Keratinocyte (primary cell): ENCODE data around the gene GLYAT. TPM values are rescaled to one million over a fixed set of nuclear protein-coding genes. Genes with fewer than 3 reads are reported as not detected.

ENCODE experiments used
- DNase-seq: peaks from one replicate; pipeline ENCODE4 v3.0.0-alpha.2; 2011; ENCODE audit warnings: low read depth, missing footprints, low spot score
- FAIRE-seq: peaks from 2 replicates; lab custom pipeline; 2011; peaks lifted over from hg19 to GRCh38; lab: Jason Lieb, UNC
- H2AFZ ChIP-seq: 2 replicates; pipeline ENCODE4 v1.6.0; 2012; ENCODE audit warnings: low read length, control low read depth, inconsistent platforms; ENCODE audit not compliant: control insufficient read depth
- H3K27ac ChIP-seq: 2 replicates; pipeline ENCODE4 v1.5.1; 2011; ENCODE audit warnings: low read length; ENCODE audit not compliant: control insufficient read depth, insufficient read depth
- H3K27me3 ChIP-seq: 3 replicates; pipeline ENCODE4 v1.6.0; 2011; ENCODE audit warnings: low read length; ENCODE audit not compliant: control insufficient read depth, insufficient read depth; ENCODE audit errors: extremely low read depth
- H3K36me3 ChIP-seq, 2 experiments: 2 replicates in 1 of 2; 3 replicates in 1 of 2; pipeline ENCODE4 v1.5.1; 2011; ENCODE audit warnings: low read length in 2 of 2, mild to moderate bottlenecking in 1 of 2; ENCODE audit not compliant: control insufficient read depth in 2 of 2, insufficient read depth in 2 of 2; ENCODE audit errors: extremely low read depth in 1 of 2
- H3K4me1 ChIP-seq: 3 replicates; pipeline ENCODE4 v1.5.1; 2011; ENCODE audit warnings: low read length; ENCODE audit not compliant: control insufficient read depth, insufficient read depth; ENCODE audit errors: extremely low read depth
- H3K4me2 ChIP-seq: 3 replicates; pipeline ENCODE4 v1.6.0; 2011; ENCODE audit warnings: low read depth, low read length; ENCODE audit not compliant: control insufficient read depth, insufficient read depth; ENCODE audit errors: extremely low read depth
- H3K4me3 ChIP-seq, 3 experiments: fragments of 200-600 bp in 1 of 3; sonication (generic) in 1 of 3; 2 replicates in 2 of 3; 3 replicates in 1 of 3; pipeline ENCODE4 v1.5.1; 2011 to 2016; ENCODE audit warnings: low read length in 3 of 3, mild to moderate bottlenecking in 3 of 3, control low read depth in 2 of 3, inconsistent platforms in 1 of 3, low read depth in 1 of 3, mixed read lengths in 1 of 3, mixed run types in 1 of 3, moderate library complexity in 1 of 3; ENCODE audit not compliant: control insufficient read depth in 2 of 3, insufficient read depth in 2 of 3; ENCODE audit errors: extremely low read depth in 1 of 3
- H3K79me2 ChIP-seq: 2 replicates; pipeline ENCODE4 v1.6.0; 2012; ENCODE audit warnings: low read length; ENCODE audit not compliant: control insufficient read depth, insufficient read depth
- H3K9ac ChIP-seq: 3 replicates; pipeline ENCODE4 v1.6.0; 2011; ENCODE audit warnings: low read length; ENCODE audit not compliant: control insufficient read depth, insufficient read depth; ENCODE audit errors: extremely low read depth
- H3K9me1 ChIP-seq: 3 replicates; pipeline ENCODE4 v1.6.0; 2011; ENCODE audit warnings: low read length; ENCODE audit not compliant: control insufficient read depth, insufficient read depth; ENCODE audit errors: extremely low read depth
- H3K9me3 ChIP-seq: 2 replicates; pipeline ENCODE4 v1.5.1; 2012; ENCODE audit warnings: low read depth, low read length; ENCODE audit not compliant: control insufficient read depth
- H4K20me1 ChIP-seq: 3 replicates; pipeline ENCODE4 v1.6.0; 2011; ENCODE audit warnings: low read length; ENCODE audit not compliant: control insufficient read depth, insufficient read depth; ENCODE audit errors: extremely low read depth
- CTCF ChIP-seq, 3 experiments: IDR thresholded peaks in 1 of 3; conservative IDR thresholded peaks in 1 of 3; optimal IDR thresholded peaks in 1 of 3; 2 replicates in 2 of 3; 3 replicates in 1 of 3; pipeline versions ENCODE3 to v1.5.1; 2011; ENCODE audit warnings: low read length in 3 of 3, mild to moderate bottlenecking in 3 of 3, moderate library complexity in 2 of 3, control low read depth in 1 of 3, inconsistent platforms in 1 of 3; ENCODE audit not compliant: insufficient read depth in 2 of 3; ENCODE audit errors: extremely low read depth in 1 of 3
- EZH2 ChIP-seq: IDR thresholded peaks from one replicate; pipeline ENCODE4 v1.6.1; 2012; ENCODE audit warnings: inconsistent platforms, mild to moderate bottlenecking, low read length, moderate library complexity
- dilution Hi-C: fragments of 300-500 bp; cut with MboI; formaldehyde crosslinking; loops from one replicate; pipeline ENCODE4 v1.7.0; 2020; ENCODE audit warnings: low sequenced_read_pairs; ENCODE audit not compliant: extremely low pct_ligation_motif_present
- polyA plus RNA-seq, 5 experiments: library from polyadenylated mRNA; depleted of rRNA in 3 of 5; stranded (reverse) in 3 of 5; stranded (forward) in 1 of 5; unstranded in 1 of 5; fragments of >200 nt; gene quantifications; 1 replicate in 1 of 5; 2 replicates in 3 of 5; 3 replicates in 1 of 5; pipeline versions ENCODE4 v1.2.1 to v1.2.3, GENCODE V29; 2011 to 2012; ENCODE audit warnings: missing spikeins in 2 of 5, low read depth in 1 of 5, low replicate concordance in 1 of 5

Gene GLYAT
- polyA plus RNA-seq, 1 donor (not counting 4 experiments of a cell fraction or from before 2014, with no cell fraction given) = 0.10 TPM

GRCh38 chr11:58773337-58773736, 41.6 kb upstream of the GLYAT start:
- no peak overlapping the region for H3K9ac ChIP-seq
- H3K4me2 ChIP-seq = no peak overlapping the region
- no peaks in the 10 kb centered on the region for H3K79me2 ChIP-seq
- no peaks in the 10 kb centered on the region for H3K9me1 ChIP-seq
- FAIRE-seq = no peak
- no peaks in the 10 kb centered on the region for H3K27me3 ChIP-seq
- no peak overlapping the region for H2AFZ ChIP-seq
- dilution Hi-C loops = no loop called here
- H3K27ac ChIP-seq = no peak overlapping the region
- DNase-seq = no peak
- TF ChIP-seq EZH2 (no peak), CTCF (optimal IDR thresholded peaks at IDR 0.05 in 1 of 3, IDR thresholded peaks at IDR 0.05 in 1 of 3, conservative IDR thresholded peaks at IDR 0.05 in 1 of 3; ENCODE audit: extremely low read depth in 1 of 3, insufficient read depth in 2 of 3, low read length in 3 of 3) (no peak)
- no peaks in the 10 kb centered on the region for H3K9me3 ChIP-seq
- H3K36me3 ChIP-seq = no peaks in the 10 kb centered on the region
- no peak overlapping the region for H3K4me3 ChIP-seq
- H4K20me1 ChIP-seq = no peaks in the 10 kb centered on the region
- H3K4me1 ChIP-seq = peaks cover 17% of the 10 kb centered on the region

- Histone ChIP-seq H3K4me1 (peaks cover 17% of the 10 kb centered on the region), H3K4me3 (no peak overlapping the region), H4K20me1 (no peaks in the 10 kb centered on the region), H3K36me3 (no peaks in the 10 kb centered on the region), H3K27me3 (no peaks in the 10 kb centered on the region), H3K4me2 (no peak overlapping the region), H3K9me1 (no peaks in the 10 kb centered on the region), H3K27ac (no peak overlapping the region), H3K9ac (no peak overlapping the region), H2AFZ (no peak overlapping the region), H3K79me2 (no peaks in the 10 kb centered on the region), H3K9me3 (no peaks in the 10 kb centered on the region)
- dilution Hi-C loops = no loop called here
- DNase-seq (no peak), FAIRE-seq (no peak)
- TF ChIP-seq CTCF (optimal IDR thresholded peaks at IDR 0.05 in 1 of 3, IDR thresholded peaks at IDR 0.05 in 1 of 3, conservative IDR thresholded peaks at IDR 0.05 in 1 of 3; ENCODE audit: extremely low read depth in 1 of 3, insufficient read depth in 2 of 3, low read length in 3 of 3) (no peak), EZH2 (no peak)
Observed at GRCh38 chr11:58772329-58773285, 40.9 kb upstream of the GLYAT start.
